GM19351 (cell line): ENCODE data around the gene PEX5.
A peak's percentile ranks its signal among the peaks of the same experiment; 100 is the strongest.

Source experiments
- ATAC-seq: cut with Tn5 transposase; IDR thresholded peaks from one replicate; pipeline ENCODE4 v1.9.1; 2021; ENCODE audit warnings: mild to moderate bottlenecking, moderate library complexity; ENCODE audit not compliant: unreplicated experiment

Gene PEX5

GRCh38 chr12:7189398-7190267 is at the start of gene PEX5:
Gene PEX5 (plus strand): TSS chr12:7189686. CDS start chr12:7190378, 692 bp downstream.
- peak; percentile 97 for ATAC-seq

GRCh38 chr12:7141351-7142005 is 48.0 kb upstream of the PEX5 start:
- ATAC-seq: no peak

DNA sequence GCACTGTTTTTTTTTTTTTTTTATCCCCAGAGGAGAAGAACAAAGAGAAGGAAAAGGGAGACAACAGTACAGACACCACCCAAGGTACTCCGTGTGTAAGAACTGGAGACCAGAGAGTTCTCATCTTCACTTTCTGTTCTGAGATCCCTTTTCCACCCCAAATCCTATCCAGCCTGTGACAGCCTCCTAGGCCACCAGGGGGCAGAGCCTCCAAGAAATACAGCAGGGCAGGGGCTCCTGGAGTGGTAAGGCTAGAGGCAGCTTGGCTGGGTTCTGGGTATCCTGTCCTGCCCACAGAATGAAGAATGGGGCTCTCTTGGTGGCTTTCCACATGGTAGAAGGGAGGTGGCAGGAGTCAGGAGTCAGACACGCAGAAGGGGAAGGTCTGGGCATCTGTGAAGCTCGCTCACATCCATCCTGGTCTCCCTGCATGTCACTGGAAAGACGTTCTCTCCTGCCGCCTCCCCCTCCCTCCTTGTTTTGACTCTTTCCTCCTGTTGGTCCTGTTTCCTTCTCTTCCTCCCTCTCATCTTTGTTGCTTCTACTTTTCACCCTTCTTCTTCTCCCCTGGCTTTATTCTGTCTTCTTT is 47.3 kb upstream of the PEX5 start:
- no peak for ATAC-seq

GRCh38 chr12:7142809-7143465 is 46.5 kb upstream of the PEX5 start:
- no peak for ATAC-seq

- ATAC-seq: no peak
These were observed 45.9 kb upstream of the PEX5 start for GRCh38 chr12:7143564-7143963.

- ATAC-seq: no peak
These were observed 44.9 kb upstream of the PEX5 start for GRCh38 chr12:7144414-7145120.

DNA sequence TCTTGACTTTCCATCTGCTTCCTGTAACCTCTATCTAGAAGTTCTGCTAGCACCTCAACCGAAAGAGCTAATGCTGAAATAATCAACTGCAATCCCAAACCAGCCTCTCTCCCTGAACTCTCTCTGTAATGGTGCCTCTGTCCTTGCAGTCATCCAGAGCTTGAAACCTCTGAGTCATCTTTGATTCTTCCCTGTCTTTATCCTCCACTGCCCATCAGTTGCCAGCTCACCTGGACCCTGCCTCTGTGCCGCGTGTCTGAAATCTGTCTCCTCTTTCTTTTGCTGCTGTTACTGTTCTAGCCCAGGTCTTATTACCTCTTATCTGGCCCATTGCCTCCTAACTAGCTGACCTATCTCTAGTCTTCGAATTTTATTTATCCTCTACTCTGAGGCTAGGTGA is 43.8 kb upstream of the PEX5 start:
- no peak for ATAC-seq

GRCh38 chr12:7146228-7146627 is 43.3 kb upstream of the PEX5 start:
- ATAC-seq: no peak

GRCh38 chr12:7146906-7147305 is 42.6 kb upstream of the PEX5 start:
- no peak for ATAC-seq

GRCh38 chr12:7150356-7150755 is 39.1 kb upstream of the PEX5 start:
- ATAC-seq: no peak

DNA sequence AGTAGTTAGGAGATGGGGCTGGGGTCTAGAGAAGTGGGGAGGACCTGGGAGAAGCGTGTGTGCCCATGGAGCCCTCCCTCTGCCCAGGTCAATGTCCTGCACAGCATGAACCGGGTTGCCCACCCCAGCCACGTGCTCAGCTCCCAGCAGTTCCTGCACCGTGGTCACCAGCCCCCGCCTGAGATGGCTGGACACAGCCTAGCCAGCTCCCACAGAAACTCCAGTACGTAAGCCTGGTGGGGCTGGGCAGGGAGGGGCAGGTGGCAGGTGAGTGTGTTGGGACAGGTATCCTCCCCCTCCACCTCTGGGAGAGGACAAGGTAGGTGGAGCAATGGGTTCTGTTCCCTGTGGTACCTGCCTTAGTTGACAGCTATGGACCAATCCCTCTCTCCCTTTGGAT is 38.6 kb upstream of the PEX5 start:
- ATAC-seq: no peak

- ATAC-seq: no peak
These were observed 38.0 kb upstream of the PEX5 start for GRCh38 chr12:7151532-7151931.

GRCh38 chr12:7152818-7153217 is 36.7 kb upstream of the PEX5 start:
- no peak for ATAC-seq

GRCh38 chr12:7154042-7154441 is 35.4 kb upstream of the PEX5 start:
- ATAC-seq: no peak

- no peak for ATAC-seq
These were observed 34.5 kb upstream of the PEX5 start for GRCh38 chr12:7154901-7155470.

DNA sequence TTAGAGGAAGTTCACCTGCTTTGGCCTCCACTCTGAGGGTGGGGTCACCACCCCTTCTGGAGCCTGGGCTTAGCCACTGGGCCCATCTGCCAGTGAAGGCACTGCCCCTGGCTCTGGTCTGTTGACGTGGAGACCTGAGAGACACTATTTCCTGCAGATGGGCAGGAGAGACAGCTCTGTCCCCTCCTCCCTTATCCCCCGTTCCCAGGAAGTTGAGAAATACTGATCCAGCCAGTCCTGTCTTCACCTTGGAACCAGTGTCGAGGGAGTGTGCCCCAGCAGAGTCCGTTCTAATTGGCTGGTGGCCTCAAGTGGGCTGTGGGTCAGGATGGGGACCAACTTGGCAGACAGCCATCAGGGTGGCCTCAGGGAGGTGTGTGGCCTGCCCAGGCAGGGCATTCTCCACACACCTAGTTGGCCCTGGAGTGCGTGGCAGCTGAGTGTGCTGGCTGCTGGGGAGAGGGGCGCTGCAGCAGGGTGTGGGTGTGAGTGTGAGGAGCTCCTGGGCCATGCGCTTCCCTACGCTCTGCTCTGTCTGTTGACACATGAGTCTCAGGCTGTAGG is 33.9 kb upstream of the PEX5 start:
- ATAC-seq: no peak

DNA sequence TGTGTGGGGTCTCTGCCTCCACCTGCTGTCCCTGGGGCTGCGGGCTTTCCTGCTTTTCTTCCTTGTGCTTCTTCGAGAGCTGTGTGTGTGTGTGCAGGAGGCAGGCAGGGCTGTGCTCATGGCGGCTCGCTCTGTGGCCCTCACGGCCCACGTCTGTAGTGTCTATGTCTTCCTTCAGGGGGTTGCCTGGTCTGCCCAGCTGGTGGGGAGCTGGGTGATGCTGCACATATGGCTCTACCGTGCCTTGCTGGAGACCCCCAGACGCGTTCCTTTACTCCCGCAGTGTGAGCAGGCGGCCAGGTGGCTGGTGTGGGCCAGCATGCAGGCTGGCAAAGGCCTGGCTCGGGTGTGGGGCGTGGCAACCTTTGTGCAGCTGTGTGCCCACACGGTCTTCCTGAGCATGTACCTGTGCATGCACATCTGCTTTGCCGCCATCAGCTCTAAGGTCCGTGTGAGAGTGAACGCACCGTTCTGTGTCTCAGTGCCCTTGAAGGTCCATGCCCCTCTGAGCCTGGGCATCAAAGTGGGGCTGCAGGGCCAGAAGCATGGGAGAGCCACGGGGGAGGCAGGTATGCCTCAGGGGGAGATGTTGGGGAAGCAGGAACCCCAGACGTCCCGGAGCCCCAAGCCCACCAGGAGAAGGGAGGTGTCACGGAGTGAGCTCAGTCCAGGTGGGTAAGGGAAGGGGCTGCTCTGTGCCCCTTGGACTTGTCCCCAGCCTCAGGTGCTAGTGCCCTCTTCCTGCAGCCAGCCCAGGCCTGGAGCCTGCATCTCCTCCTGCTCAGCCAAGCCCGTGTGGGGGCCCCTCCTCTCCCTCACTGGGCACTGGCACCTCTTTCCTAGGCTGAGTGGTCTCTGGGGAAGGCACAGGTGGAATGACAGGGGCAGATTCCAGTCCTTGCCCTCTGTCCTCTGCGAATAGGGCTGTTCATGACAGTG is 33.0 kb upstream of the PEX5 start:
- no peak for ATAC-seq

DNA sequence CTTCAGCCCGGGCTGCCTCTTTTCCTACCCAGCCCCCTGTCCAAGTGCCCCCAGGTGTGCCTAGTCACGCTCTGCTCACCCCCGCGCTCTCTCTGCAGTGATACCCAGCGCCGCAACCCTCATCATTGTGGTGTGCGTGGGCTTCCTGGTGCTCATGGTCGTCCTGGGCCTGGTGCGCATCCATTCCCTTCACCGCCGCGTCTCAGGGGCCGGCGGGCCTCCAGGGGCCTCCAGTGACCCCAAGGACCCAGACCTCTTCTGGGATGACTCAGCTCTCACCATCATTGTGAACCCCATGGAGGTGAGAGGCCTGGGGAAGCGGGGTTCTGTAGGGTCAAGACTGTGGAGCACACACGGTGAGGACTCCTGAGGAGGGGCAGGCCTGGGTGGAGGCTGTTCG is 32.1 kb upstream of the PEX5 start:
- no peak for ATAC-seq
